Measurements from ENCODE around the gene TSPAN33.

Gene TSPAN33

DNA sequence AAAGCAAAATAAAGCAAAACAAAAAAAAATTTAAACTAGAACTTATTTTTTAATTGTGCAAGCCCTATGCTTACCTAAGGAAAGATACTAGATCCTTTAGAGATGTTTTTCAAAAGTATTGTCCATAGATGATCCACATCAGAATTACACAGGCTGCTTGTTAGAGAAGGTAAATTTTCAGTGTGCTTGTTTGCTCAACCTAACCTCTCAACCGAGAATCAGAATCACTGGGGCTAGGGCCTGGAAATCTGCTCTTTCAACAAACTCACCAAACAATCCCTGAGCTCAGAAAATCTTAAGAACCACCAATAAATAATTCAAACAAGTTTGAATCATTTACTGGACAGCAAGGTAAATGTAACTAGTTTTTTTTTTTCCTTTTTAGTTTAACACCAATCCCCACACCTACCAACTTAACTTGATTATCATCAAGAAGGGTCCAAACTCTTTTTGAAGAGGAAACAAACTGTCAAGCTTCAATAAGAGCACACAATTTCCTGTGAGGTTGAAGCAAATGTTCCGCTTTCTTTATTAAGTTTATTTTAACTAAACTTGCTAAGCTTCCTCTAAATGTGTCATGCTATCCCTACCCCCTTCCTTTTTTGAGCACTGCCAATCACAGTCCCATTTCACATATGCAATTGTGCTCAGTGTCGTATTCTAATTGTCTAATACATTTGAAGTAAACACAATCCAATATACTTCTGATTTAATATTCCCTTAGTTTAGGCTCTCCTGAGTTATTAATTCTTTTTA lies 7.4 kb upstream of the TSPAN33 start:
- no peak for DNase-seq

DNA sequence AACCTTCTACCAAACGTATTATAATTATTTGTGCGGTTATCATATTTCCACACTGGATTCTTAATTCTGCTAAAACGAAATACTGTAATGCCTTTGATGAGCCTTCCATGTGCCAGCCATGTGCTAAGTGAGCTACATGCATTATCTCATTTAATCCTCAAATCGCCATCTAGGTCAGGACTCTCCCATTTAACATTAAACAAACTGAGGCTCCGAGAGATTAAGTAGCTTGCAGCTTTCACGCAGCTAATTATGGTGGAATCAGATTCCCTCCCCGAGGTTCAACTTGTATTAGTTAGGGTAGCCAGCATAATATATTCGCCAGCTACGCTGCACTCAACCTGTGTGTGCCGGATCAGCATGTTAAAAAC lies 798 bp upstream of the TSPAN33 start:
- no peak for DNase-seq

DNA sequence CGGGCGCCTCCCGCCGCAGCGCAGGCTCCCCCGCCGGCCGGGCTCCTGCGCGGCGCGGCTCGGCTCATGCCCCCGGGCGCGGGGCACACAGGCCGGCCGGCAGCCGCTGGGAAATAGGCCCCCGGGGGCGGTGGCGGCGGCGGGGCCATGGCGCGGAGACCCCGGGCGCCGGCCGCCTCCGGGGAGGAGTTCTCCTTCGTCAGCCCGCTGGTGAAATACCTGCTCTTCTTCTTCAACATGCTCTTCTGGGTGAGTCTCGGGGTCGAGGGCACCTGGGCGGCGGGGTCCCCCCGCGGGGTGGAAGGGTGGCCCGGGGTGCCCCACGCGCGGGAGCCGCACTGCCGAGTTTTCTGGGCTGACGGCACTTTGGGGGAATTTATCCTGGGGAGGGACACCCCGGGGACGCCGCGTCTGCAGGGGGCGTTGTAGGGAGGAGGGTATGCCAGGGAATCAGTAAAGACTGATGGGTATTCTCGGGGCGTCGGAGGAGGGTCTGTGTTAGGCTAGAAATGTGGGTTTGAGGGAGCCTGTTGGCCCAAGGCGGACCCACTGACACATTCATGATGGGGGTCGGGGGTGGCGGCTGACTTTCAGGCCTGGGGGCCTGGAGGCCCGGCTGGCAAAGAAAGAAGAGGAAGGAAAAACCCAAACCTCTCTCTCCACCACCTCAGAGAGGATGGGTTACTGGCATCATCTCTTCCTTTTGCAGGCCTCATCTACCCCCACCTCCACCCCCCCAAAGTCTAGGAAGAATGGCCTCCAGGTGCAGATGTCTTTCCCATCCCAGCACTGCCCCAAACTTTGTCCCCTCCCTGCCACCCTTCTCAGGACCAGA lies 544 bp downstream of the TSPAN33 start:
- DNase-seq, result peak; percentile 46

GRCh38 chr7:129146237-129146979 lies 1.9 kb downstream of the TSPAN33 start:
- no peak for DNase-seq

GRCh38 chr7:129147731-129148130 lies 3.2 kb downstream of the TSPAN33 start:
- DNase-seq, result no peak

- no peak for DNase-seq
These were observed 5.0 kb downstream of the TSPAN33 start for GRCh38 chr7:129149511-129149910.

GRCh38 chr7:129150199-129150996 lies 5.9 kb downstream of the TSPAN33 start:
- no peak for DNase-seq

DNA sequence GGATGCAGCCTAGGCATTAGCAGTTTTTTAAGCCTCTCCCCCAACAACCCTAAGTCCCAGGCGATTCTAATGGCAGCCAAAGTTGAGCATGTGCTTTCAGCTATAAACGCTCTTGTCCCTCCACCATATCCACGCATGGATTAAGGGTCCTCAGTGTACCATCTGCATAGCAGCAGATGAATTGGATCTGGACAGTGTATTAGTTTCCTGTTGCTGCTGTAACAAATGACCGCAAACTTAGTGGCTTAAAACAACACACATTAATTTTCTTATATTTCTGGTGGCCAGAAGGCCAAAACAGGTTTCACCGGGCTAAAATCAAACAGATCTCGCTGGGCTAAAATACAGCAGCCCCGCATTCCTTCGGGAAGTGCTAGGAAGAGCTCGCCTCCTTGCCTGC lies 13.1 kb downstream of the TSPAN33 start:
- no peak for DNase-seq

DNA sequence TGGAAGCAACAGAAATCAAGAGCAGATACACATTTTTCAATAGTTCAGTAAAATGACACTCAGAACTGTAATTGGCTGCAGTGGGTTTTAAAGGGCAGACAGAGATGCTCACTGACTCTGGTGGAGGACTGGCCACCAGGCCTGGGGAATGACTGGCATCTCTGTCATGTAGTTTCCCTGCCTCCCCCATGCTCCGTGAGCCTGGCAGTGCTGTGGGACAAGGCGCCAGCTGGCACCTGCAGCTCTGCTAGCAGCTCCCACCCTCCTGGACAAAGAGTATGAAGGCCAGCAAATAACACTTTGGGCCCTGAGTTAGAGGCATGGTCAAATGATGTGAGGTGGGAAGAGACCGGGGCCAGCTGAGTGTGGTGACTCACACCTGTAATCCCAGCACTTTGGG lies 15.0 kb downstream of the TSPAN33 start:
- no peak for DNase-seq

DNA sequence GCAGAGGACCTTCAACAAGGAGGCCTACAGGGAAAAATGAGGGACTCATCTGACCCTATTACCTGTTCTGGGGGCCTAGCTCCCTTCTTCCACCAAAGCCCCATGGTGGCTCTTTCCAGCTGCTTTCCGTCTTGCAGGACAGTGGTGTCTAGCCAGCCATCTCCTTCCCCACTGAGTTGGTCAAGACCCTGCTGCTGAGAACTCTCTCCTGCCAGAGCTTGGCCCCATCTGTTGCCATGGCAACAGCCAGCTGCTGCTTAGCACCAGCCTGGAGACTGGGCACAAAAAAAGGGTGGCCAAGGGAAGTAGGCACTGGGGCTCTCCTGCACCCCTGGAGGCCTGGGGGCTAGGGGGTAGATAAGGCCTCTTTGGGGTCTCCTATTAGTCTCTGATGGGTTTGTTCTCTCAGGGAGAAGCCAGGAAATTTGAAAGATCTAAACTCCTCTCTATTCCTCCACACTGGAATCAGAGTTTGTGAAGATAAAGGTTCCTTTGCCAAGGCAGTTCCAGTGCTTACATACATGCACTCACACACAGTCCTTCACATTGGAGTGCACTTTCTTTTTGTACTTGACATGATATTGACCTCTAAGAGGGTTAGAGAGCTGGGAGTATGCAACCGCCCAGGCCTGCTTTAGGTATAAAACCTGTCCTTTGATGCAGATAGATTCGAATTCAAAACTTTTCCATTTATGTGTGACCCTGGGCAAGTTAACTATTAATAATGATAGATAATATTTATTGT lies 15.8 kb downstream of the TSPAN33 start:
- DNase-seq, result no peak

DNA sequence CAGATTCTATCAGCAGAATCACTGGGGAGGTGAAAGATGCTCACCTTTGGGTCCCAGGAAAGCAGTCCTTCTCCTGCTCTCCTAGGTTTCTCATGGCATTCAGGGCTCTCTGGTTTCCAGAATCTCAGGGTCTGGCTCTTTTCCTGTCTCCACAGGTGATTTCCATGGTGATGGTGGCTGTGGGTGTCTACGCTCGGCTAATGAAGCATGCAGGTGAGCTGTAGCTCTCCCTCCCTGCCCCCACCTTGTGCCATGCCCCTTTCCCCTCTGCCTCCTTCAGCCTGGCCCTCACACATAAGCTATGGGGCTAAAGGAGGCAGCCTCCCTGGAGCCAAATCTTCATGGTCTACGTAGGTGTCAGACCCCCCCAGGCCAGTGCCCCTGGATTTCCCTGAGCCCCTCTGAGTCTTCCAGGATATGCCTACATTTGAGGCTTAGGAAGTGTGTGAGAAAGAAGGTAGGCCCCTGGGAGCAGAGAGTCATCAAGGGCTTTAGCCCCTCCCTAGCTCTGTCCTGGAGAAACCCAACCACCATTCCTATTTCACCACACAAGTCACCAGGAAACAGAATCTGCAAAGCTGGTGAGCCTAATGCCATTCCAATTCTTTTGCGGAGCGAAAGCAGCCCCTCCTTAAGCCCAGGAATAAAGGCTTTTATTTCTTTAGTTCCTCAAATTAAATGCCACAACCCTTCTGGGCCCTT lies 17.2 kb downstream of the TSPAN33 start:
- DNase-seq, result no peak

GRCh38 chr7:129162732-129163131 lies 18.2 kb downstream of the TSPAN33 start:
- no peak for DNase-seq

- no peak for DNase-seq
These were observed 19.5 kb downstream of the TSPAN33 start for GRCh38 chr7:129163875-129164544.

DNA sequence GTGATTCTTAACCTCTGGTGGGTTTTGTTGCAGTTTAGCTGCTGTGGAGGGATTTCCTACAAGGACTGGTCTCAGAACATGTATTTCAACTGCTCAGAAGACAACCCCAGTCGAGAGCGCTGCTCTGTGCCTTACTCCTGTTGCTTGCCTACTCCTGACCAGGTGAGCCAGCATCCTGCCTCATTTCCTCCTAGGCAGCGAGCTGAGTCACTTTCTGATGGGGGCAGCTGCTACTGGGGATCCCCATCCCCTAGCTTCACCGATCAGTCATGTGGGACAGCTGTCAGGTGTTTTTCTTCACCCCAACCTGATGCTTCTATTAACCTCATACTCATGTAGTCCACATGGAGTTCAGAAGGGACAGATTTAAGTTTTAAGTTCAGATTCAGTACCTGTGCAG lies 22.2 kb downstream of the TSPAN33 start:
- no peak for DNase-seq

- no peak for DNase-seq
These were observed 23.3 kb downstream of the TSPAN33 start for GRCh38 chr7:129167817-129168216.

GRCh38 chr7:129168231-129169021 lies 23.9 kb downstream of the TSPAN33 start:
- DNase-seq, result no peak

- DNase-seq, result peak; percentile 49 to 62
These were observed 24.7 kb downstream of the TSPAN33 start for GRCh38 chr7:129169171-129169671.

GRCh38 chr7:129169686-129170440 lies 25.4 kb downstream of the TSPAN33 start:
- peak; percentile 53 to 57 for DNase-seq
